ENCODE results near the gene MAGOH. TPM values are rescaled to one million over a fixed set of nuclear protein-coding genes. Genes with fewer than 3 reads are reported as not detected.

Gene MAGOH
- polyA plus RNA-seq, 1 of the 3 experiments (the other 2 are of a cell fraction) = 26.5 TPM

DNA sequence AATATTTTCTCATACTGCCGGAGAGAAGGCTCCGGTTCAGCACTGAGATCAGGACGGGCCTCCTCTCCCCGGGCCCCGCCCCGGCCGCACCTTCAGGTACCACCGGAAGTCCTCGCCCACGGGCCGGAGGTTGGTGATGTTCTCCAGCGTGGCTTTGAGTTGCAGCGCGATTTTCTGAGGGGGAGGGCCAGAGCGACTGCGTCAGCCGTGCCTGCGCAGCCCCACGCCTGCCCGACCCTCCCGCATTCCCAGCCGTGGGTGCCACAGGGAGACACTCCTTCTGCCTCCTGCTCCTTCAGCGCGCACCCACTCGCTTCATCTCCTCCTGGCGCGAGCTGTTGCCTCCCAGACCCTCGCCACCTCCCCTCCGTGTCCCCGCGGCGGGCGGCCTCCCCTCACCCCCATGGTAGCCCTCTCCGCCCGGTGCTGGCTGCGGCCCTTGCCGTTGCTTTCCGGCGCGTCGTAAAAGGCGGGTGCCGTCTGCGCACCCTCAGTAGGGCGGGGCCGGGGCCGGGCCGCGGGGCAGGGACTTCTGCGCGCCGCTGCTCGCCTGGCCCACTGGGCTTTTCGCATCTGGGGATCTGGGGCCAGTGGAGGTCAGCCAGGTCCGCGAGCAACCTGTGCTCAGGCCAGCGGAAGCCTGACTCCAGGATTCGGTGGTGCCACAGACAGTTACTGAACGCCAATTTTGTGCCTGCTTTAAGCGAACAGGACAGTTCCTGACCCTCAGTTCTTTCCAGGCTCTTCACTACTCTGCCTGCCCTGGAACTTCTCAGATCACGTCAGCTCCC lies 18.0 kb downstream of the MAGOH start, which contains the start of gene CZIB (continued):
- TF ChIP-seq EZH2phosphoT487 (IDR thresholded peaks at IDR 0.05; ENCODE audit: borderline replicate concordance, low read depth) (no peak), RCOR1 (IDR thresholded peaks at IDR 0.05; ENCODE audit: low read length) (0 out of 2 replicates have a peak, but pooled peaks have one; percentile 13), MEF2A (IDR thresholded peaks at IDR 0.05; ENCODE audit: borderline replicate concordance, low read depth) (no peak), FOXJ3 (CRISPR knock-in tag; IDR thresholded peaks at IDR 0.05) (peak; percentile 44; the same call in 1 of the 2 replicates), RFX5 (IDR thresholded peaks at IDR 0.05; ENCODE audit: low read length) (no peak), POLR2AphosphoS5 (IDR thresholded peaks at IDR 0.05; ENCODE audit: low read depth, low read length) (peak; percentile 93), RXRA (IDR thresholded peaks at IDR 0.05; ENCODE audit: borderline replicate concordance, low read depth) (no peak)
- TF ChIP-seq, protein P1, sequence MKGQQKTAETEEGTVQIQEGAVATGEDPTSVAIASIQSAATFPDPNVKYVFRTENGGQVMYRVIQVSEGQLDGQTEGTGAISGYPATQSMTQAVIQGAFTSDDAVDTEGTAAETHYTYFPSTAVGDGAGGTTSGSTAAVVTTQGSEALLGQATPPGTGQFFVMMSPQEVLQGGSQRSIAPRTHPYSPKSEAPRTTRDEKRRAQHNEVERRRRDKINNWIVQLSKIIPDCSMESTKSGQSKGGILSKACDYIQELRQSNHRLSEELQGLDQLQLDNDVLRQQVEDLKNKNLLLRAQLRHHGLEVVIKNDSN (IDR thresholded peaks at IDR 0.05; ENCODE audit: borderline replicate concordance, low read depth) = no peak
- TF ChIP-seq, protein P2, sequence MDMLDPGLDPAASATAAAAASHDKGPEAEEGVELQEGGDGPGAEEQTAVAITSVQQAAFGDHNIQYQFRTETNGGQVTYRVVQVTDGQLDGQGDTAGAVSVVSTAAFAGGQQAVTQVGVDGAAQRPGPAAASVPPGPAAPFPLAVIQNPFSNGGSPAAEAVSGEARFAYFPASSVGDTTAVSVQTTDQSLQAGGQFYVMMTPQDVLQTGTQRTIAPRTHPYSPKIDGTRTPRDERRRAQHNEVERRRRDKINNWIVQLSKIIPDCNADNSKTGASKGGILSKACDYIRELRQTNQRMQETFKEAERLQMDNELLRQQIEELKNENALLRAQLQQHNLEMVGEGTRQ (IDR thresholded peaks at IDR 0.05; ENCODE audit: borderline replicate concordance, low read depth, low read length) = no peak
- TF ChIP-seq, protein P3, sequence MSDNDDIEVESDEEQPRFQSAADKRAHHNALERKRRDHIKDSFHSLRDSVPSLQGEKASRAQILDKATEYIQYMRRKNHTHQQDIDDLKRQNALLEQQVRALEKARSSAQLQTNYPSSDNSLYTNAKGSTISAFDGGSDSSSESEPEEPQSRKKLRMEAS (IDR thresholded peaks at IDR 0.05; ENCODE audit: low read depth) = peak; percentile 83

DNA sequence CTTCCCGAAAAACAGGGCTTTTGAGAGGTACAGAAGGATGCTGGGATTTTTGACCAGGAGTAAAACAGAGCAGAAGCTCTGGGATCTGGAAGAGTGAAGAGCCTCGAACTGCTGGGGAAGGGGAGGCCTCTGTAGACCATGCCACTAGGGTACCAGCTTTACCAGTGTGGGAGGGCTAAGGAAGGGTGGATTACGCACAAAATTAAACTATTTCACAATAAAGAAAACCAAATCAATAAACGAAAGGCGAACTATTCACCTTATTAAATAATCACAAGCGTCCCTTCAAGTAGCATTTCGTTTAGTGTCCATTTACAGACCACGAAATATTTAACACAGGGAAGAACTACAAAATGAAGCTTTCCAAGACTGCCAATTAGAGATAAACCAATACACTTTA lies 18.6 kb downstream of the MAGOH start:
- Histone ChIP-seq H3K4me1 (ENCODE audit: control insufficient read depth in 1 of 2, insufficient read depth in 2 of 2, low read depth in 1 of 2, low read length in 1 of 2) (peaks cover 16% of the 10 kb centered on the region in 2 experiments; a peak in 2 of 4 replicates), H2AFZ (ENCODE audit: low read depth) (peak overlapping the region; percentile 66), H3K36me3 (replicated peaks in 1 of 2; ENCODE audit: control insufficient read depth in 1 of 2, insufficient read depth in 2 of 2, low read length in 1 of 2) (peaks cover 19 to 33% of the 10 kb centered on the region in 2 experiments), H4K20me1 (ENCODE audit: insufficient read depth) (no peaks in the 10 kb centered on the region), H3F3A (replicated peaks; ENCODE audit: insufficient read depth) (no peaks in the 10 kb centered on the region), H3K27ac (ENCODE audit: low read depth in 2 of 2, low read length in 1 of 2) (peak overlapping the region; percentile 87 to 94), H3K4me2 (peak overlapping the region; percentile 89), H3K79me2 (ENCODE audit: insufficient read depth) (peaks cover 17% of the 10 kb centered on the region; the same call in 1 of the 2 replicates), H3K9ac (peak overlapping the region; percentile 84), H3K9me2 (no peaks in the 10 kb centered on the region), H3K4me3 (ENCODE audit: low read depth in 2 of 2, low read length in 1 of 2) (peak overlapping the region; percentile 63 to 77), H3K27me3 (ENCODE audit: insufficient read depth) (no peaks in the 10 kb centered on the region), H3K9me3 (no peaks in the 10 kb centered on the region)
- CTCF ChIA-PET = interaction anchor here (0.7 to 1.1 kb wide), 3 partner anchors 17 to 1323 kb away, joined by 3 read pairs; no protein-coding TSS in a partner anchor
- 16% methylated on average over 8 of the region's 8 CpGs for WGBS (ENCODE audit: low lambda C conversion rate)
- DNase-seq = peak; percentile 42
- POLR2A ChIA-PET = interaction anchor here (1.1 to 1.5 kb wide), 3 partner anchors 9 to 37 kb away, joined by 3 read pairs; no protein-coding TSS in a partner anchor
- TF ChIP-seq POLR2AphosphoS5 (IDR thresholded peaks at IDR 0.05; ENCODE audit: low read depth, low read length) = no peak
- TF ChIP-seq, protein P4, sequence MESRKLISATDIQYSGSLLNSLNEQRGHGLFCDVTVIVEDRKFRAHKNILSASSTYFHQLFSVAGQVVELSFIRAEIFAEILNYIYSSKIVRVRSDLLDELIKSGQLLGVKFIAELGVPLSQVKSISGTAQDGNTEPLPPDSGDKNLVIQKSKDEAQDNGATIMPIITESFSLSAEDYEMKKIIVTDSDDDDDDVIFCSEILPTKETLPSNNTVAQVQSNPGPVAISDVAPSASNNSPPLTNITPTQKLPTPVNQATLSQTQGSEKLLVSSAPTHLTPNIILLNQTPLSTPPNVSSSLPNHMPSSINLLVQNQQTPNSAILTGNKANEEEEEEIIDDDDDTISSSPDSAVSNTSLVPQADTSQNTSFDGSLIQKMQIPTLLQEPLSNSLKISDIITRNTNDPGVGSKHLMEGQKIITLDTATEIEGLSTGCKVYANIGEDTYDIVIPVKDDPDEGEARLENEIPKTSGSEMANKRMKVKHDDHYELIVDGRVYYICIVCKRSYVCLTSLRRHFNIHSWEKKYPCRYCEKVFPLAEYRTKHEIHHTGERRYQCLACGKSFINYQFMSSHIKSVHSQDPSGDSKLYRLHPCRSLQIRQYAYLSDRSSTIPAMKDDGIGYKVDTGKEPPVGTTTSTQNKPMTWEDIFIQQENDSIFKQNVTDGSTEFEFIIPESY (IDR thresholded peaks at IDR 0.05; ENCODE audit: borderline replicate concordance, low read depth) = 0 out of 2 replicates have a peak, but pooled peaks have one; percentile 12
